Chondrocyte (in vitro differentiated cells): ENCODE measurements around the gene APOBEC4. TPM values are rescaled to one million over a fixed set of nuclear protein-coding genes. Genes with fewer than 3 reads are reported as not detected.
"Not testable (repeated sequence)": the region's sequence is repeated elsewhere in the genome, so short reads cannot be mapped to it uniquely, and the experiment has no call there.

Experiments
- DNase-seq: peaks from one replicate; pipeline ENCODE4 v3.0.0; 2021; ENCODE audit warnings: mixed read lengths, low spot score
- H3K27ac Mint-ChIP-seq: one replicate; pipeline ENCODE4 v1.8.0; 2021; ENCODE audit warnings: mild to moderate bottlenecking, moderate library complexity, mixed read lengths; ENCODE audit not compliant: unreplicated experiment
- H3K27me3 Mint-ChIP-seq: 2 replicates; pipeline ENCODE4 v1.8.0; 2021; ENCODE audit warnings: low read depth, mixed read lengths
- H3K36me3 Mint-ChIP-seq: 2 replicates; pipeline ENCODE4 v1.8.0; 2021; ENCODE audit warnings: low read depth, mixed read lengths
- H3K4me1 Mint-ChIP-seq: 2 replicates; pipeline ENCODE4 v1.8.0; 2021; ENCODE audit warnings: low read depth, mild to moderate bottlenecking, mixed read lengths
- H3K4me3 Mint-ChIP-seq: one replicate; pipeline ENCODE4 v1.8.0; 2021; ENCODE audit warnings: mild to moderate bottlenecking, moderate library complexity, mixed read lengths; ENCODE audit not compliant: unreplicated experiment
- H3K9me3 Mint-ChIP-seq: 2 replicates; pipeline ENCODE4 v1.8.0; 2021; ENCODE audit warnings: low read depth, mixed read lengths
- total RNA-seq: library from RNA; stranded (reverse); gene quantifications from 3 replicates; pipeline ENCODE4 v1.2.1, GENCODE V29; 2021
- TF ChIP-seq, protein P1 (sequence below): fragments of 200-600 bp; sonication (generic); IDR thresholded peaks from 2 replicates; pipeline ENCODE4 v1.5.0; 2021; ENCODE audit warnings: antibody characterized with exemption, mild to moderate bottlenecking, moderate library complexity

The APOBEC4 gene
- total RNA-seq, 1 donor from 2014 or later: not detected

GRCh38 chr1:183689762-183690204 is 36.7 kb upstream of the APOBEC4 start:
- no peaks in the 10 kb centered on the region for H3K36me3 Mint-ChIP-seq
- H3K4me1 Mint-ChIP-seq: no peaks in the 10 kb centered on the region
- H3K27me3 Mint-ChIP-seq: no peaks in the 10 kb centered on the region
- H3K4me3 Mint-ChIP-seq: no peak overlapping the region
- TF ChIP-seq, protein P1, sequence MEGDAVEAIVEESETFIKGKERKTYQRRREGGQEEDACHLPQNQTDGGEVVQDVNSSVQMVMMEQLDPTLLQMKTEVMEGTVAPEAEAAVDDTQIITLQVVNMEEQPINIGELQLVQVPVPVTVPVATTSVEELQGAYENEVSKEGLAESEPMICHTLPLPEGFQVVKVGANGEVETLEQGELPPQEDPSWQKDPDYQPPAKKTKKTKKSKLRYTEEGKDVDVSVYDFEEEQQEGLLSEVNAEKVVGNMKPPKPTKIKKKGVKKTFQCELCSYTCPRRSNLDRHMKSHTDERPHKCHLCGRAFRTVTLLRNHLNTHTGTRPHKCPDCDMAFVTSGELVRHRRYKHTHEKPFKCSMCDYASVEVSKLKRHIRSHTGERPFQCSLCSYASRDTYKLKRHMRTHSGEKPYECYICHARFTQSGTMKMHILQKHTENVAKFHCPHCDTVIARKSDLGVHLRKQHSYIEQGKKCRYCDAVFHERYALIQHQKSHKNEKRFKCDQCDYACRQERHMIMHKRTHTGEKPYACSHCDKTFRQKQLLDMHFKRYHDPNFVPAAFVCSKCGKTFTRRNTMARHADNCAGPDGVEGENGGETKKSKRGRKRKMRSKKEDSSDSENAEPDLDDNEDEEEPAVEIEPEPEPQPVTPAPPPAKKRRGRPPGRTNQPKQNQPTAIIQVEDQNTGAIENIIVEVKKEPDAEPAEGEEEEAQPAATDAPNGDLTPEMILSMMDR: no peak
- no peaks in the 10 kb centered on the region for H3K9me3 Mint-ChIP-seq
- H3K27ac Mint-ChIP-seq: no peak overlapping the region
- DNase-seq: no peak

GRCh38 chr1:183688341-183689060 is 35.4 kb upstream of the APOBEC4 start:
- no peaks in the 10 kb centered on the region for H3K36me3 Mint-ChIP-seq
- H3K27ac Mint-ChIP-seq: no peak overlapping the region
- H3K4me3 Mint-ChIP-seq: no peak overlapping the region
- TF ChIP-seq, protein P1: no peak
- no peaks in the 10 kb centered on the region for H3K27me3 Mint-ChIP-seq
- DNase-seq: no peak
- H3K9me3 Mint-ChIP-seq: no peaks in the 10 kb centered on the region
- no peaks in the 10 kb centered on the region for H3K4me1 Mint-ChIP-seq

DNA sequence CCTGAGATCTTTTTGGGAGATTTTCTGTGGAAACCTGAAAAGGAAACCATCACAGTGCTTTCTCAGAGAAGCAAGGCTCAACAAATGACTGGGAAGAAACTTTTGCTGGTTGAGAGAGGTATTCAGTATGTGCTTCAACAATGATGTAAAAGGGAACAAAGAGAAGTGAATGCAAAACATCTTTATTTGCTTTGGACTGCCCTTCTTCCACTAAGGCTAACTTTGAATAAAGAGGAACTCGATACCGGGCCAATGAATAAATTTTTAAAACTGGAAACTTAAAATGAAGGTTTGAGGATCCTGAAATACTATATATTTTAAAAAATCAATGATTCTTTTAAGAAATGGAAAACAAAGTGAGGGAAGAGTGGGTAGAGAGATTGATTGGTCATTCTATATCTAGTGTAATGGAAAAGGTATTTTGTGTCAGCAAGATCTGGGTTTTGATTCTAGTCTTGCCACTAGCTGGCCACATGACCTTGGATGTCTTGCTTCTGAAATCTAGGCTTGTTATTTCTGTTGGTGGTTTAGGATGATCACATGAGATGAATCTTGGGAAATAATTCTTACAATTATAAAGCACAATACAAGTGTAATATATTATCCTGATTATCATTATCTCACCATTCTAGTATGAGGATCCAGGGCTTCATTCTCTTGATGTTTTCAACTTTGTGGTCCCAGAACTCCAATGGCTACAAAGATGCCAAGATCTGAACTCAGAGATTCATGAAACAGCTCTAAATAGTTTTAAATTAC is 34.6 kb upstream of the APOBEC4 start:
- Mint-ChIP-seq H3K4me3 (no peak overlapping the region), H3K27me3 (no peaks in the 10 kb centered on the region), H3K27ac (no peak overlapping the region), H3K4me1 (no peaks in the 10 kb centered on the region), H3K36me3 (peaks cover 2% of the 10 kb centered on the region), H3K9me3 (peaks cover 4% of the 10 kb centered on the region)
- no peak for DNase-seq
- TF ChIP-seq, protein P1: no peak

- H3K27me3 Mint-ChIP-seq: no peaks in the 10 kb centered on the region
- no peak overlapping the region for H3K4me3 Mint-ChIP-seq
- peaks cover 2% of the 10 kb centered on the region for H3K36me3 Mint-ChIP-seq
- TF ChIP-seq, protein P1: no peak
- DNase-seq: no peak
- H3K4me1 Mint-ChIP-seq: no peaks in the 10 kb centered on the region
- H3K9me3 Mint-ChIP-seq: peaks cover 4% of the 10 kb centered on the region
- no peak overlapping the region for H3K27ac Mint-ChIP-seq
Measured at GRCh38 chr1:183686229-183686628, 33.1 kb upstream of the APOBEC4 start.

DNA sequence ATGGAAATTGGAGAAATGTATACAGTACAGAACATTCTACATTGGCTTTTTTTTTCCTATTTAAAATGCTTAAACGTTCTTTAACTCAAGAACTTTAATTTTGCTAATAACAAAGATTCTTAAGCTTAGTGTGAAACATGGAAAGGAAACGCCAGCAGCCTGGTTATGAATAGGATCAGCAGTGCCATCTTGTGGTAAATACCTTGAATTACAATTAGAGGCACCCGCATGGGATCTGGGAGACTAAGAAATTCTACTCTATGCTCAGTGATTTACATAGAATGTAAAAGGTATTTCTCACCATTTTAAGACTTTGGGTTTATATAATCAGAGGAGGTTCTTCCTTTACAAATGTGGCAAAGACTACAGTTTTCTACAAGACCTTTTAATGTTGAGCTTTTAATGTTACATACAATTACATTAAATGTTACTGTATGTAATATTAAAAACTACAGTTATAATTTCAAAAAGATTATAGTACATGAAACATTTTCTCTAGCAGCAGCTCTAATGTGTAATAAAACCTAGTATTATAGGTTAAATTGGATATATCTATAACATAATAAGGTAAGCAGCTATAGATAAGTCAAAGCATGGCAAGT is 32.1 kb upstream of the APOBEC4 start:
- Mint-ChIP-seq H3K27me3 (no peaks in the 10 kb centered on the region), H3K36me3 (peaks cover 2% of the 10 kb centered on the region), H3K4me1 (no peaks in the 10 kb centered on the region), H3K9me3 (peaks cover 4% of the 10 kb centered on the region), H3K27ac (no peak overlapping the region), H3K4me3 (no peak overlapping the region)
- no peak for DNase-seq
- TF ChIP-seq, protein P1: peak; percentile 88

DNA sequence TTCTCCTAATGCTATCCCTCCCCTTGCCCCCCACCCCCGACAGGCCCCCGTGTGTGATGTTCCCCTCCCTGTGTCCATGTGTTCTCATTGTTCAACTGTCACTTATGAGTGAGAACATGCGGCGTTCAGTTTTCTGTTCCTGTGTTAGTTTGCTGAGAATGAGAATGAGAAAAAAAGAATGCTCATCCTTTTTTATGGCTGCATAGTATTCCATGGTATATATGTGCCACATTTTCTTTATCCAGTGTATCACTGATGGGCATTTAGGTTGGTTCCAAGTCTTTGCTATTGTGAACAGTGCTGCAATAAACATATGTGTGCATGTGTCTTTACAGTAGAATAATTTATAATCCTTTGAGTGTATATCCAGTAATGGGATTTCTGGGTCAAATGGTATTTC is 26.2 kb upstream of the APOBEC4 start:
- H3K4me3 Mint-ChIP-seq, H3K4me1 Mint-ChIP-seq, H3K27ac Mint-ChIP-seq, H3K9me3 Mint-ChIP-seq, DNase-seq, H3K36me3 Mint-ChIP-seq, H3K27me3 Mint-ChIP-seq: not testable (repeated sequence)
